ENCODE measurements around the gene PEX14.

PEX14 gene

DNA sequence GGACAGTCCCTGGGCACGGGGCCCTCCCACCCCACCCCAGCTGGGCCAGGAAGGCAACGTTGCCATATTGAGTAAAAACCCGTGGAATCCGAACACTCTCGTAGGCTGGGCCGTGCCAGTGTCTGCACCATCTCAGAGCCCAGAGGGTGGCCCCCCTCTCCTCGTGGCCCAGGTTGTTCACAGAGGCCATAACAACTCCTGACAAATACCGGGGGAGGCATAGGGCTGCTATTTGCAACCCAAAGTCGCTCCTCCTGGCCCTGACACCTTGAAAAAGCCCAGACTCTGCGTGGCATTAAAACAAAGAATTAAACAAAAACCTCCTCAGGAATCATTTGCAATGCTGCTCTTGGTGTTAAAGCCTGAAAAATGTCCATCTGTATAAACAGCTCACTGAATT, 180.3 kb downstream of the PEX14 start:
- DNase-seq: no peak

DNA sequence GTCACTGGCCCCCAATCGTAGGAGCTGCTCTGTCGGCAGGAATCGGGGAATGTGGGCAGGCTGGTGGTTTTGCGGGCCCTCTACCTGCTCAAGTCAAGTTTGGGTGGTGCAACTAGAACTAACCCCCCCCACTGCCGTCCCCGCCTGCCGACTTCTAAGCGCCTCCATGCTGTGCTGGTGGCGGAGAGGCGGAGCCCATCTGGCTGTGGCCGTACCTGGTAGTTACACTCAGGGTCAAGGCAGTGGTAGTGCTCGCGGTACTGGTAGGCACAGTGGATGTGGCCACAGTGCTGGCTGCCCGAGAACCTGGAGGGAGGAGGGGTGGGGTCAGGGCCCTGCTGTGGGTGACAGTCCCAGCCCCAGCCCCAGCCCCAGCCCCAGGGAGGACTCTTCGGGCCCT, 181.7 kb downstream of the PEX14 start:
- DNase-seq: no peak

DNA sequence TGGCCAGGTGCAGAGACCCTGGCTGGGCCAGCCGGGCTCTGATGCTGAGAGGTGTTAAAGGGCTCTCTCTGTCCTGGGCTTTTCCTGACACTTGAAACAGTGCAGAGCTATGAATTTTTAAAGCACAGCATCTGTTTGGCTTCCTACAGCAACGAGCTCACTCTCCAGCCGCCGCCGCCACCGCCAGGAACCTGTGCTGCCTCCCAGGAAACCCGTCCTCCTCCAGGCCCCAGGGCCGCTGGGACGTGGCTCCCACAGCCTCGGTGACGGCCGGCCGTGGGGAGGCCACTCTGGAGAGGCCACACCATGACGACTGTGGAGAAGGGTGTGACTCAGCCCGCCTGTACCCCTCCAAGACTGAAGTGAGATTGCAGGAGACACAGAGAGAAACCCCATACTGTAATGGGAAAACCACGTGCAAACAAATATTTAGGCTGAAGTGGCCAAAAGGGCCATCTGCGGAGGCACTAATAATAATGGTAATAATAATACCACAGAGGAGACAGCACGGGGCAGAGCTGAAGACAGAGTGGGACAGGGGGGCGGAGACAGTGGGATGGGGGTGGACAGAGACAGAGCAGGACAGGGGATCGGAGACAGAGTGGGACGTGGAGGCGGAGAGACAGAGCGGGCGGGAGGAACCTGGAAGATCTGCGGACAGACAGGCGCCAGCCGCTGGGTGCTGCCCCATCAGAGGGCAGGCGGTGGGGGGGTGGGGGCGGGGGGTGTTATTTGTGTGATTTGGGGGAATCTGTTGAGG, 182.5 kb downstream of the PEX14 start:
- no peak for DNase-seq

DNA sequence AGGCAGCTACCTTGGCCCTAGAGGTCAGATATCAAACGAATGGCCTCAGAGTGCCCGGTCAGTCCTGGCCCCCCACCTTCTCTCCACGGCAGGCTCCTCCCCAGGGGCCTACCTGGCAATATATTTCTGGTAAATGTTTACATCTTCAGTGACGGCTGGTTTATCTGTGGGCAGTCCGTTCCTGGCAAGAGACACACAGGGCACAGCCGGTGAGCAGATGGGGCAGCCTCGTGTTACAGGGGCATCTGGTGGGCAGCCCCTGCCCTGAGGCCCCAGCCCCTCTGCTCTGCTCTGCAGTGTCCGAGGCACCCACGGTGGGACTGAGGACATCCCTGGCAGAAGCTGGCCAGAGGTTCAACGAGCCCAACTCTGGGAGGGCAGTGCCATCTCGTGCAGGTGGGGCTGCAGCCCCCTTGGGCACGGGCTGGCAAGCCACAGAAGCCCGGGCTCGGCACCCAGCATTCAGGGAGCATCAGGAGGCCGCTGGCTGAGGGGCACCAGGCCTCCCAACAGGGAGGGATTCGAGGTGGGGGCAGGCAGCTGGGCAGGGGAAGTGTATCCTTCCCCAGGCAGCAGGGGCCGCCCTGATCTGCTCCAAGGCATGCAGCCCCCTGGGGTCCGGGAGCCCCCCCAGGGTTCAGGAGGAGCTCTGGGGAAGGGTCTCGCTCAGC, 183.8 kb downstream of the PEX14 start:
- DNase-seq: no peak

DNA sequence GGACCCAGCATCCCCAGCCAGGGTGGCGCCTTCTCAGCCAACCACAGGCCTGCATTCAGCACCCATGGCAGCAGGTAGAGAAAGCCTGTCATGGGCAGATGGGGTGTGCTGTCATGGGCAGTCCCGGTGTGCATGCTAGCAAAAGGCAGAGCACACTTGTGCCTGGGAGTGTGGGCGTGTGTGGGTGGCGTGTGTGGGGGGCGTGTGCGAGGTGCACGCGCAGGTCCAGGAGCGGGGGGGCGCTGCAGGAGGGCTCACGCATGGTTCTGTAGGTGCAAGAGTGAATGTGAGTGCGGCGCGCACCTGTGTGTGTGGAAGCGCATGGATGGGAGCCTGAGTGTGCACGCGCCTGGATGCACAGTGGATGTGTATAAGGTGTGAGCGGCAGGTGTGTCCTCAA, 184.5 kb downstream of the PEX14 start:
- no peak for DNase-seq

DNA sequence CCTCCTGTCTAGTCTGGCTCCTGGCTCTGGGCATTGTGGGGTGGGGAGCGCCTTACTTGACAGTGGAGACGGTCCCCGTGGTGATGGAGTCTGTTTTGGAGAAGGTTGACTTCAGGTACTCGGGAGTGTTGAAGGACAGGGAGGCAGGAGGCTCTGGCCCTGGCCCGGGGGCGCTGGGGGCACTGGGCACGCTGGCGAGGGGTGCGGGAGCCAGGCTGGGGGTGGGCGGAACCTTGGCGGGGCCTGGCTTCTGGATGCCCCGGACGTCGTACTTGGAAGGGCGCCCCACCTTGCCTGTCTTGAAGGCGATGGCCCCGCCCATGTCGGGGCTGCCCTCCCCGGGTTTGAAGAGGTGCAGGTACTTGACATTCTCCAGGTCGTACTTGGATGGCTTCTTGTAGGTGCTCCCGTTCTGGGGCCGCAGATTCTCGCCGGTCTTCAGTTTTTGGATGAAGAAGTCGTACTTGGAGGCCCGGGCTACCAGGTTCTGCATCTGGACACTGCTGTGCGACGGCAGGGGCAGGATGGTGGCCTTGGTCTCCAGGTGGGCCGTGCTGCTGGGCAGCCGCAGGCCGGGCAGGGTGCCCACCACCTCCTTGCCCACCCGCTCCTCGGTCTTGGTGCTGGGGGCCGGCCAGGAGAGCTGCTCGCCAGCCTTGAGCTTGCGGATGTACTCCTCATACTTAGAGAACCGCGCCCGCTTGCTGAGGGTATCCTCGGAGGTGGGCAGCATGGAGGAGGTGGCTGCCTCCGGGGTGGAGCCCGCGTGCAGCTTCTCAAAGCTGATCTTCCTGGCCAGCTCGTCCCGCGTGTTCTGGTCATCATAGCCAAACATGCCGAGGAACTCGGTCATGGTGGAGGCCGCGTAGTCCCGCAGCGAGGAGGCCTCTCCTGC, 185.1 kb downstream of the PEX14 start:
- no peak for DNase-seq

DNA sequence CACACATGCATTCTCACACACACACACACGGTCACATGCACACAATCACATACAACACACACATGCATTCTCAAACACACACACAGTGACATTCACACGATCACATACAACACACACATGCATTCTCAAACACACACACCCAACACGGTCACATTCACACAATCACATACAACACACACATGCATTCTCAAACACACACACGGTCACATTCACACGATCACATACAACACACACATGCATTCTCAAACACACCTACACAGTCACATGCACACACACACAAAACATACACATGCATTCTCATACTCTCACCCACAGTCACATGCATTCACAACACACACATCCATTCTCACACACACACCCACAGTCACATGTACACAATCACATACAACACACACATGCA, 186.7 kb downstream of the PEX14 start:
- DNase-seq: no peak

DNA sequence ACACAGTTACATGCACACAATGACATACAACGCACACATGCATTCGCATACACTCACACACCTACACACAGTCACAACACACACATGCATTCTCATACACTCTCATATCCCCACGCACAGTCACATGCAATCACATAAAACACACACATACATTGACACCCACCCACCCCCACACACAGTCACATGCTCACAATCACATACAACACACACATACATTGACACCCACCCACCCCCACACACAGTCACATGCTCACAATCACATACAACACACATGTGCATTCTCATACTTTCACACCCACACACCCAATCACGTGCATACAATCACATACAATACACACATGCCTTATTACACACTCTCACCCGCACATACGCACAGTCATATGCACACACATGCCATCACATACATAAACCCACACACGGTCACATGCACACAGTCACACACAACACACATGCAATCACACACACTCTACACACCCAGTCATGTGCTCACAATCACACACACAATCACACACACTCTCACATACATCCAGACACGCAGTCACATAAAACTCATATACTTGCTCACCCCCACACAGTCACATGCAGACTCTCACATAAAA, 187.4 kb downstream of the PEX14 start:
- no peak for DNase-seq

DNA sequence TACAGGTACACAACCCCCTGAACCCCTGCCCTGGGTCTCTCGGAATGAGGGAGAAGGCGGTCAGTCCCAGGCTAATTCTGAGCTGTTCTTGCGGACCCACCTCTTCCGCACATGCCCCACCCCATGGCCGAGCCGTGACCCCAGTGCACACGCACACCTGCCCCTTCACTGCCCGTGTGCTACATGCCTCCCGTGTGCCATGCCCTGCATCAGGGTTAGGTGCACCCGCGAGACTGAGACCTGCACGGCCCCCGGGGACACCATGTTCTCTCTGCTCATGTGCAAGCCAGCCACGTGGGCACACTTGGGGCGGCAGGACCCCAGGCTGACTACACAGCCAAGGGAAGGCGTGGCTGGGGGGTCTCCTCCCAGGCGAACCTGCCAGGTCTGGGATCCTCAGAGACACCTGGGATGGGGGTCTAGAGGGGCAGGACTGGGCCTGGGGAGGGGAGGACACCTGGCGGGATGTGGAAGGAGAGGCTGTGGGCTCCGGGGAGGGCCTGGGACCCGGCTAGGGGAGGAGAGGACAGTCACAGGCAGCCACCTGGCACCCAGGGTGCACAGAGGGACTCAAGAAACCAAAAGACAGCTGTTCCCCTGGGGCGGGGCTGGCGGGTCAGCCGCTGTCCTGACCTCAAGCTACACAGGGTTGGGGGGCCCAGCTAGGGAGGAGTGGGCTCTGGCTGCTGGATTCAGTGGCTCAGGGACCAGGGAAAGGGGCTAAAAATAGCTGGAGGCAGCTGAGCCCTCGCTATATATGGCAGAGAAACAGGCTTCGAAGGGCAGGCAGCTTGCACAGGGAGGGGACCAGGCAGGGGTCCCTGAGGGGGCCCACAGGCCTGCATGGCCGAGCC, 188.3 kb downstream of the PEX14 start:
- DNase-seq: no peak

DNA sequence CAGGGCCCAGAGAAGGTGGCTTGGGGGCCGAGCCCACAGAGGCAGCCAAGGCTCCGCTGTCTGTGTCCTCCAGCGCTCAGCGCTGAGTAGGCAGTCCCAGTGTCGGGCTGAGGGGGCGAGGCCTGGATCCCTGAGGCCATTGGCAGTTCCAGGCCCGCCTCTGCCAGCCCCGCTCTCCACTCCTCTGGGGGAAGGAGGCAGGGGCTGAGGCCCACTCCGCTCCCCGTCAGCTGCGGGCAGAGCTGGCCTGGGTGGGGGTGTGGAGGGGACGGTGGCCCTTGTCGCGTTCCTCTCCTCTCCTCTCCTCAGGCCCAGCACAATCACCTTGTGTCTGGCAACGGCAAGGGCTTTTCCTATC, 188.9 kb downstream of the PEX14 start:
- DNase-seq: no peak

DNA sequence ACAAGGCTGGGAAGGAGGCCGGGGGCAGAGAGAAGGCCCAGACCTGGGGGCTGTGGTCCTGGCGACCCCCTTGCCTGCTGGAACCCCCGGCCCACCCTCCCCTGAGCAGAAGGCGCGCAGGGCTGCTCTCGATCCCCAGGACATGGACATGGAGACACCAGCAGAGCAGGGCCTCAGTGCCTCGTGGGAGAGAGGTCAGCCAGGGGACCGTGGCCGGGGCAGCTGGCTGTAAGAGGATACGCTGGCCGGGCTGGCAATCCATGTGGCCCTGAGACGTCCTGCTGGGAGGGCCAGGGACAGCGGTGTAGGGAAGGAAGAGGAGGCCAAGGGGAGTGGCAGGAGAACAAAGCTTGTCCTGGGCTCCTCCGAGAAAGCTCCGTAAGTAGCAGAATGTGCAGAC, 189.5 kb downstream of the PEX14 start:
- DNase-seq: no peak

DNA sequence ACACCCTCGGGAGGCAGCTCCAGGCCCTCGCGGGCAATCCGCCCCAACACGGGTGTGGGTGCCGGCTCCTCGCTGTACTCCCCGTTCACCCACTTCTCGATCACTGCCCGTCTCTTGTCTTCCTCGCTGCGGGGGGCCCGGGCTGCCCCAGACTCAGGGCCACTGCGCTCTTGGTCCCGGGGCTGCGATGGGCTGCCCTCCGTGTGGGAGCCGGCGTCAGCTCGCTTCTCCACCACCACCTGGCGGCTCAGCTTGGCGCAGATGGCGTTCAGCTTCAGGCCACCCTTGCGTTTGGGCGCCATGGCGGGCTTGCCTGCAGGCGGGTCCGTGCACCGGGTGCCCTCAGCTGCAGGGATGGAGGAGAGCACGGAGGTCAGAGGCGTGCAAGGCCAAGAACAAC, 190.5 kb downstream of the PEX14 start:
- DNase-seq: no peak

DNA sequence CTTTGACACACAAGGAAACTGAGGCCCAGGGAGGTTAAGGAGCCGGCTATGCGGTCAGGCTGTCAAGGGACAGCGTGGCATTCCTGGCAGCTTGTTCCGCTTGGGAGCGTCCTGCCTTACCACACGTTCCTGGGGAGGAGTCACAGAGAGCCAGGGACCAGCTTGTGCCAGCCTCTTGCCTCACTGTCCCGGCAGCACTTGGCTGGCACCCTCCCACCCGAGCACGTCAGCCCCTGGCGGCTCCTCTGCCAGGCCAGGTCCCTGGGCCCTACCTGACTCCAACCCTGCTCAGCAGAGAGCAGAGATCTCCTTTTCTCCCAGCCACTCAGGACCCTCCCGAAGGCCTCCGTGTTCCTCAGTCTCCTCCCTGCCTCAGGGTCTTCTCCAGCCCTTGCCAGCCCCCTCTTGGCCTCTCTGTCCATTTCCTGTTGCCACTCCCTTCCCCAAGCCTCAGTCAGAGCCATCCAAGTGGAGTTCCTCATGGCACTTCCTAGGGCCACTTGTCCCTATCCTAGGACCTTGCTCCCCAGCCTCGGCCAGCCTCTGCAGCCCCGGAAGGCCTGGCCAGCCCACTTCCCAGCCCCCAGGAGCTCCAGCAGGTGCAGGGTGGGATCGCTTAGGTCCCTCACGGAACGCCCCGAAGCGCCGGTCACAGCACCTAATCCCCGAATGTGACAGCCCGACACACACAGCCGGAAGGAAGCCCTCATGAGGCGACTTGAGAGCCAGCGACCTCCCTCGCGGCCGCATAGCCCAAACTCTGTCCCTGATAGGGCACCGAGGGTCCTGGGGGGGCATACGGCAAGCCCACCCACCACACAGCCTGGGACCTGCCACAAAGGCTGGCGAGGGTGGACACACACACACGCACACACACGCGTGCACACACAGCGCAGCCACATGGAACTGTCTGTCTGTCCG, 191.4 kb downstream of the PEX14 start:
- DNase-seq: no peak

DNA sequence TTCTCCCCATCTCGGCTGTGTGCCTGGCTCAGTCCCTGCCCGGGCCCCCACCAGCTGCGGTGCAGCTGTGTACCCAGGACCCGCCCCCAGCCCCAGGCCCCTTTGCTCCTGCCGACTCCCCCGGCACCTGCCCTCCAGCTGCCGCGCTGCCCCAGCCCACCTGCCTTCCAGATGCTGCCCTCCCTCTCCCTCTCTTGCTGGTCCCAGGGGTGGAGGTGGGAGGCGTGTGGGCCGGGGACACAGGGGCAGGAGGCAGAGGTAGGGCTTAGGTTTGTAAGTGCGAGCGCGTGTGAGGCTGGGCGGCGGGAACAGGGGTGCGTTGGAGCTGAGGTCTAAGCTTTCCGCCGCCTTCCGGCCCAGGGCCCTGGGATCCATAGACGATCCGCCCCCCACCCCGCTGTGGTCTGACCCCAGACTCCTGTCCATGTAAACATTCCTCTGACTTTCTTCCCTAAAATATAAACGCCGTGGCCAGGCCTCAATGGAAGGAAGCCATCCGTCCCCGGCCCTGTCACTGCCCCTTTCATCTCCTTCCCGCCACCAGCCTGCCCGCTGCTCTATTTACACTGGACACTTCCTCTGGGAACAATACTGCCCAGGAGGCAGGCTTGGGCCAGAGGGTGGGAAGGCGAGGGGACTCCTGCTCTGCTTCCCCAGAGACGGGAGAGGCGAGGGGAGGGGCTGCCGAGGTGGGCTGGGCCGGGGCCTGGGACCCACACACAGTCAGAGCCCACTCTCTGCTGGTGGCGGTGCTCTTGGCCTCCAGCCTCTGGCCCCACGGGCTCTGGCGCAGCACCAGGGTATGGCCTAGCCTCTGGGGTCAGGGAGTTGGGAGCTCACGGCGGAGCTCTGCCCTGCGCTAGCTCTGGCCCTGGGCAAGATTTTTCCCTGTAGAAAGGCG, 193.4 kb downstream of the PEX14 start:
- no peak for DNase-seq

DNA sequence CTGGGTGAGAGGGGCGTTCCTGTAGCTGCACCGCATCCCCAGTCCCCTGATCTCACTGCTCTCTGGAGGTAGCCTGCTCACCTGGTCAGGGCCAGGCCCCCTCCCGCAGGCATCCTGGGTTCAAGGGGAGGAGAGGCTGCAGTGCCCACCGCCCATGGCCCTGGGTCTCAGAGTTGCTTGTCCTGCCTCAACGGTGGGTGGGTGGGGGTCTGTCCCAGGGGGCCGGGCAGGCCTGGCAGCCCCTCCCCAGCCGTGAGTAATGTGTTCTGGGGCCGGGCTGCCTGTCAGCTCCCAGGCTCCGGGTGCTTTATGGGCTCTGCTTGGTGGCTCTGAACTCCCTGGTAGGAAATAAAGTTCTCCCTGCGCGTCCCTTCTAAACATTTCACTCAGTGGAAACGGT, 194.8 kb downstream of the PEX14 start:
- DNase-seq: no peak

DNA sequence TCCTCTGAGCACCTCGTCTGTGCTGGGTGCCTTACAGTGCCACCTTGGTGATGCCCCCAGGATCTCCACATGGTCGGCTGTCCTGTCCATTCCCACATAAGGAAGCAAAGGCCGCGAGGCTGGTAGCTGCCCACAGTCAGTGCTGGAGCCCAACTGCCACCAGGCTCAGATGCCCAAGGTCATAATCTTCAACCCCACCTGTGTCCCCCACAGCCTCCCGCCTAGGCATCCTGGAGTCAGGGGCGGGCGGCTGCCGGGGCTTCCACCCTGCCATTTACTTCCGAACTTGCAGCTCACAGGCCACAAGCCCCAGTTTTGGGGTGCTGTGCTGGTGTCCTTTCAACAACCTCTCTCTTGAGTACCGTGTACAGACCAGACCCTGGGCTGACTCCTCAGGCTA, 195.4 kb downstream of the PEX14 start:
- DNase-seq: no peak

DNA sequence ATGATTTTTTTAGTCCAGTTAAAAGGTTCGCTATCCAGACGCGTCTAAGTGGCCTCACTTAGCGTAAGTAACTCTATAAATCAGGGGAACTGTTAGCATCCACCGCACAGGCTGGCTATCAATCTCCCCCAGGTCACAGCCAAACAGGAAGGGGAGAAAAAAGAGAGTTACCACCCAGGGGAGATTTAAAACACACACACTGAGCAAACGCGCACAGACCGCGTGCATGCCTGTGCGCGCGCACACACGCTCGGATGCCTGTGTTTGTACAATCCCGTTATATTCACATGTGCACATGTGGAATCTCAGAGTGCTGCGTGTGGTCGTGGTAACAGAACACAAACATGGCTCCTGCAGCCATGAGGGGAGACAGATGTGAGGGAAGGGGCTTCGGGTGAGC, 196.3 kb downstream of the PEX14 start:
- no peak for DNase-seq

DNA sequence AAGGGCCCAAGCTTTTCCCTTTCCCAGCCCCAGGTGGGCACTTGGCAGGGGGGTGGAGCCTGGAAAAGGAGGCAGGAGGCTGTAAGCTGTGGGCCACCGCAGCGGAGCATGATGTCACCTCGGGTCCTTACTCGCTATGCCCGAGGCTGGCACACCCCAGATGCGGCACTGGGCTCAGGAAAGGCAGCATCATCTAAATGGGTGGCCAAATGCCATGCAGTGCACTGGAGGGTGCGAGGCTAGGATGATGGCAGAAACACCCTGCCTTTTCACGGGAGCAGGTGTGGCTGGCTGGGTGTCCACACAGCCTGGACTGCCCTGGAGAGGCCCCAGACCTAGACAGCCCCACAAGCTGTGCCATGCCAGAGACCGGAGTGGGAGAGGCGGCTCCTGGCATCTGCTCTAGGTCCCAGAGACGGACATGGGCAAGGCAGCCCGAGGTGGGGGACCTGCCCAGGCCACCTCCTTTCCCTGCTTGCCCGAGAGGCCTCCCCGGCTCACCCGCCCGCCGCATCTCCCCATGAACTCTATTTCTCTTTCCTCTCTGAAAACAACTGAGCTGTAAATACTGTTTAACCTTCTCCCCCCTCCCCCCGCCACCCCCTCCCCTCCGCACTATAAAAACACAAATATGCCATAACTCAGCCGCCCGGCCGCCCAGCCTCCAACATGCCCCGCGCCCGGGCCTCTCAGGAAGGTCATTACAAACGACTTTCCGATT, 197.0 kb downstream of the PEX14 start:
- DNase-seq: no peak

DNA sequence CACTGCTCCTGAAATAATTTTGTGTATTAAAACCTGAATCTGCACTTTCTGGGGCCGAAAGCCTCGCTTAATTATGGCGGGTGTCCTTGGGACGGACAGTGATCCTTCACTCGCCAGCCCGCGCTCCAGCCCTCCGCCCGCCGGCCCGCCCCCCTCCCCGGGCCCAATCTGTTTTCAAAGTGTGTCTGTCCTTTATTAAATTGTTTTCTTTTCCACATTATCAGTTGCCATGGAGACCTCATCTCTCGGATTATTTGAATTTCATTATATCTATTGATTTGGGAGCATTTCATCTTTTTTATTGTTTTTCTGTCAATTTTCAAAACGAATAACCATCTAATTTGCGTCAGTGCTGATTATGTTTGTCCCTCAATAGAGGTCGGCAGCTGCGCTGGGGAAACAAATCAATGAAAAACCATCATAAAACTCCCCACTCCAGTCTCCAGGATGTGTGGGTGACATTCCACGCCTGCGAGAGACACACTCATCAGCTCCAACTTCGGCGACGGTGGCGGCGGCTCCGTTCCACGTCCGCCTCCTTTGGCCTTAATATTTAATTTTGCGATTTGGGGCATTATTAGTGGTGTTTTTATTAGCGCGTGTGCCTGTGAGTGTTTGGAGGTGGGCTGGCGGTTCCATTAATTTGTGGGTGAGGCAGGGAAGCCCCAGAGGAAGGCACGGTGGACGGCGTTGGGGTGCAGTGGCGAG, 197.7 kb downstream of the PEX14 start:
- DNase-seq: no peak

Data from NCI-H1048 (cell line).